CD1c-positive myeloid dendritic cell (primary cell): ENCODE results near the gene FABP6.
"Not testable (repeated sequence)": the region's sequence is repeated elsewhere in the genome, so short reads cannot be mapped to it uniquely, and the experiment has no call there.

Experiments used
- DNase-seq: peaks from one replicate; pipeline ENCODE4 v3.0.0-alpha.2; 2016; ENCODE audit errors: extremely low spot score

The FABP6 gene

DNA sequence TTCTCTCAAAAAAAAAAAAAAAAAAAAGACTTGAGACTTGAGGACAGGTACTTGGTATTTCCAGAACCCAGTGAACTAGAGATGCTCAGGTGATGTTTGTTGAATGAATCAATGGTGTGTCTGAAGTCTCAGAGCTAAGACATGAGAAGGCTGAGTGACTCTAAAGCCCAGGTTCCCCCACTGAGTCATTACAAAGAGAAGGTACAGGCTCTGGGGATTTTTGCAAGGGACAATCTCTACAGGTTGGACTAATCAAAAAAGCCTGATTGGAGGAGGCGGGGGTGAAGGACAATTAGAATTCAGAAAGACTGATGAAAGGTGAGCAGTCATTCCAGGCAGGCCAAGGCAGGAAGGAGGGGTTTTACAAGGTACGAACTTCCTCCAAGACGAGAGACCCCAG lies 8.2 kb upstream of the FABP6 start:
- no peak for DNase-seq

GRCh38 chr5:160227012-160227411 lies 2.3 kb upstream of the FABP6 start:
- DNase-seq = no peak

GRCh38 chr5:160230686-160231527 lies 1.6 kb downstream of the FABP6 start:
- DNase-seq = peak; percentile 93

DNA sequence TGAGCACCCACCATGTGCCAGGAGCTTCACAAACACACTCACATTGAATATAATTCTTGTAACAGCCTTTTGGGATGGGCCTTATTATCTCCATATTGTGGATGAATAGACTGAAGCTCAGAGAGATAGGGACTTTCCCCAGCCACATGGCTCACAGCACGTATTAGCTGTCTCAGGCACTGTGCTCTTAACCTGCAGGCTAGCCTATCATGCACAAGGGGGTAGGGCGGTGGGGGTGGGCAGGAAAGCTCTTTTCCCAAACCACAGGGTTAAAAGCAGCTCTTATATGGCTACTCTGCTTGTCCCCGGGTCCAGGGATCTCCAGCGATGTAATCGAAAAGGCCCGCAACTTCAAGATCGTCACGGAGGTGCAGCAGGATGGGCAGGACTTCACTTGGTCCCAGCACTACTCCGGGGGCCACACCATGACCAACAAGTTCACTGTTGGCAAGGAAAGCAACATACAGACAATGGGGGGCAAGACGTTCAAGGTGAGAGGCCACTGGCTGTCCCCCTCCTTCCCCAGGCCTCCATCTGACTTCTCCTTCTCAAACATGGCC lies 2.6 kb downstream of the FABP6 start:
- DNase-seq = no peak

DNA sequence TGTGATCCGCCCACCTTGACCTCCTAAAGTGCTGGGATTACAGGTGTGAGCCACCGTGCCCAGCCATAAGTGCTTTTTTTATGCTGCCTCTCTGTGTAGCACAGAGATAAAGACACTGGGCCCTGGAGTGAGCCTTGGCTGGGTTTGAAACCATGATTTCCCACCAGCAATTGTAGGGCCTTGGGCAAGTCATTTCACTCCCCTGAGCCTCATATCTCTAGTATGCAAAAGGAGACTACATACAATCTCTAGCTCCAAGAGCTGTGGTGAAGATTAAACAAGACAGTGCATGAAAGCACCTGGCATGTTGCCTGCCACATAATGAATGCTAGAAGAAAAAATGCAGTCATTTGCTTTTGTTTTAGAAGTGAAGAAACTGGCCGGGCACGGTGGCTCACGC lies 3.9 kb downstream of the FABP6 start:
- DNase-seq = no peak

DNA sequence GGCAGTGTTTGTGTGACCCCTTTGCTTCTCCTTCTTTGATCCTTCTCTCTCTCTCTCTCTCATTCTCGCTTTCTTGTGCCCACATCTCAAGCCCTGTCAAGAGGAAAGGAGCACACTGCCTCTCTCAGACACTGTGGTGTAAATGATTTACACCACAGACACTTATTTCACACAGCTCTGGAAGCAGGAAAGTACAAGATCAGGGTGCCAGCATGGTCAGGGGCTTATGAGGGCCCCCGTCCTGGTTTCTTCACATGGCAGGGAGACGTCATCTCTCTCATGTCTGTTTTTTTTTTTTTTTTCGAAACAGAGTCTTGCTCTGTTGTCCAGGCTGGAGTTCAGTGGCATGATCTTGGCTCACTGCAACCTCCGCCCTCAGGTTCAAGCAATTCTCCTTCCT lies 6.4 kb downstream of the FABP6 start:
- no peak for DNase-seq

GRCh38 chr5:160237571-160238093 lies 8.3 kb downstream of the FABP6 start:
- no peak for DNase-seq

- no peak for DNase-seq
Observed at GRCh38 chr5:160240350-160240749, 11.0 kb downstream of the FABP6 start.

GRCh38 chr5:160242145-160242544 lies 12.8 kb downstream of the FABP6 start:
- no peak for DNase-seq

- DNase-seq = no peak
Observed at GRCh38 chr5:160245506-160246086, 16.3 kb downstream of the FABP6 start.

- DNase-seq = not testable (repeated sequence)
Observed at GRCh38 chr5:160249570-160249969, 20.3 kb downstream of the FABP6 start.

DNA sequence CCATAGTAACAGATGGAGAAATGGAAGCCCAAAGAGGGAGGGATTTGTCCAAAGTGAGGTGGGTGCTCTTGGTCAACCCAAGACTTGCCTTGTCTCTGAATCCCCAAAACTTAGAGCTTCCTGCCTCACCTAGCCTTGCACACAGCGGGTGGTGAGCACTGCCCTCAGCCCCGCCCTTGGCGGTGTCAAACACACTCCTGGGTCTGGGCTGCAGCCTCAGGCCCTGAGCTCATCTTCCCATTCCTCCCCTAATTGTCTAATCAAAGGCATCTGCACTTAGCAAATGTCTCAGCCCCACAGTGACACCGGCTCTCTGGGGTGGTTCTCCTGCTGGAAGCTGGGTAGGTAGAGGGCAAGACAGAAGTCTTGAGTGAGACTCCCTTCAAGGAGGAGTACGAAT lies 20.9 kb downstream of the FABP6 start:
- DNase-seq = no peak

- no peak for DNase-seq
Observed at GRCh38 chr5:160250826-160251225, 21.5 kb downstream of the FABP6 start.

- no peak for DNase-seq
Observed at GRCh38 chr5:160251406-160252155, 22.3 kb downstream of the FABP6 start.

- no peak for DNase-seq
Observed at GRCh38 chr5:160252916-160253315, 23.6 kb downstream of the FABP6 start.

- no peak for DNase-seq
Observed at GRCh38 chr5:160253441-160253840, 24.1 kb downstream of the FABP6 start.

DNA sequence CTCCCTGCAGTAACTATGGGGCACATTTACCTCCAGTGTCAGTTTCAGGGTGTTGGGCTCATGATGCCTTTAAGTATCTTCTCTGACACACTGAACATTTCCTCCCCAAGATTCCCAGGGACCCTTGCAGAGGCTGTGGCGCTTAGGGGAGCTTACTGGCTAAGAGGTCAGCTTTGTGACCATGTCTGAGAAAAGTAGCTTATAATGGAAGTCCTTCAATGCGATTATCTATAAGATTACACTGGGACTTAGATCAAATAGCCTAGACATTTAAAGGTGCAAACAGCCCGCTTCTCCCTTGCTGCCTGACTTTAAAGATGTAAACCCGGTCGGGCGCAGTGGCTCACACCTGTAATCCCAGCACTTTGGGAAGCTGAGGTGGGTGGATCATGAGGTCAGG lies 25.4 kb downstream of the FABP6 start:
- DNase-seq = no peak

DNA sequence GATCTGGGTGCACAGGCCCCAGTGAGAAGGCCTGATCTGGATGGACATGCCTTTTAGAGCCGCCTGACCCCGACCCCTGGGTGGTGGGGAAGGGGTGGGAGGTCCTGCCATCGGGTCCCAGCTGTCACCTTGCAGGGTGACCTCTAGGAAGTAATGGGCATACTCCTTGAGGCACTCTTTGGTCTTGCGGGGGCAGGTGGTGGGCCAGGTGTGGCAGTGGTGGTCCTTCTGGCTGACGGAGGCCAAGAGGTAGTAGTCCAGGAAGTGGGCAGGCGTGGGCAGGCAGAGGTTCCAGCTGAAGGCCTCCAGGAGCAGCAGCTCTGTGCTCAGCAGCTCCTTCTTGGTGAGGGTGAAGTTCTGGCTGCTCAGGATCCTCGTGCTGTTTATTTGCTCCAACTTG lies 30.0 kb downstream of the FABP6 start:
- no peak for DNase-seq

DNA sequence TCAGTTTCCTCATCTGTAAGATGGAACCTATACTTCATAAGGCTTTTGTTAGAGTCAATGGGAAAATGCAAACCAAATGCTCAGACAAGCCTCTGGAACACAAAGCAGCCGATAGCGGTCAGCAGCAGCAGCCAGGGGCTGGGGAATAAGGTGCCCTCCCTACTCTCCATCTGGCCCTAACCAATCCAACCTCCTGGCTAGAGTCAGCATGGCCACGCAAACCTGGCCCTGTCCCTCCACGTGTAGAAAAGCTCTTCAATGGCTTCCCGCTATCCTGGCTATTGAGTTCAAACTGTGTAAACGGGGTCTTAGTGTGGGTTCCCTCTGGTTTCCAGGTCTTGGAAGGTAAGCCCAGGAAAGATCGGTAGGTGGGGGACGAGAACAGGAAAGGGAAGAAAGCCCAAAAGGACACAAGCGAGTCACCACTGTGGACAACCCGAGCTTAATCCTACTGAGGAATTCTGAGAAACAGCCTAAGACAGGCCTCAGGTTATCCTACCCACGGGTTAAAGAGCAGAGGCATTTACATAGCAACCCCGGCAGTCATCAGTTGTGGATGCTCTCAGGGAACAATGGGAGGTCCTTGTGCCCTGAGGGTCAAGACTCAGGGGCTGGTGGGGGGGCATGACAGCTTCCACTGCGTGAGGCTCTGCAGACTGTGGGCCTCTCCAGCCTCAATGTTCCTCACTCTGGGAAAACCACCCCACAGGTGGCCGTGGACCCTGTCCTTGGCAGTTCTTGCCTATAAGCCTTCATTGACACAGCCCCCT lies 30.9 kb downstream of the FABP6 start:
- no peak for DNase-seq

DNA sequence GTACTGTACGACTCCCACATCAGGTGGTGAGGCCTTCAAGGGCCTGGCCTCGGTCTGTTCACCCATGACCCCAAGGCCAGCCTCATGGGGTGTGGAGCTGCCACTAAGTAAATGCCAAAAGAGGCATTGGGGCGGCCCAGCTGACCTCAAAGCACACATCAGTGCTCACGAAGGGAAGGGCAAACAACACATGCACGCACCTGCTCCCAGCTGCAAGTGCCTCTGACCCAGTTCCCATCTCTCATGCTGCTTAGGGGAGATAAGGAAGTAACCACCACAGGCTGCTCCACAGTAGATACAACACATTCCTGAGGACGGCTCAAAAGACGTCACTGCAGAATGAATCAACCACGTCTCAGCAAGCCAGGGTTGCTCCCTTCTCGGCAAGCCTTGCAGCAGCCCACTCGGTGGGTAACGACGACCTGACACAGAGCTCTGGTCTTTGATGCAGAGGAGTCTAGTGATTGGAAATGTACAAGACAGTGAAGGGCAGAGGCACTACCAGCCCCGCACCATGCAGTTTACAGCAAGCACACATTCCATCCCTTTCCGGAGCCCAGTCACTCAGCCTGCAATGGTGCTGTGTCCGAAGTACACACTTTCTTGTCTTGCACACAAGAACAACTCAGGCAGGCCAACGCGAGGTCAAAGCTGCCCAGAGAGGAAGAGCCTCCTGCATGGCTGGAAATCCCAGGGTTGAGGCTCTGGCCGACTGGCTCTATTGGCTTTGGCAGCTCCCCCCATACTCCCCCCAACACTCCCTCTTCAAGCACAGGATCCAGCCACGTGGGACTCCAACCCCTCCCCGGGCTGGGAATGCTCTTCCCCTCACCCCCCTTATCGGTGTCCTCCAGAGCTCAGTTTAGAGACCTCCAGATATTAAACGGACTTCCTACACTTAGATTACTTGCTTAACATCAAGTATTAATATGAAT lies 31.8 kb downstream of the FABP6 start:
- DNase-seq = peak; percentile 66
